HepG2 (cell line): ENCODE measurements around the gene DNAH8.

Experiments
- AGO1 ChIP-seq: fragments of 200-400 bp; formaldehyde crosslinking; IDR thresholded peaks from 2 replicates; pipeline ENCODE4 v1.6.1; 2017; ENCODE audit warnings: mild to moderate bottlenecking, low read depth, low read length, moderate library complexity; ENCODE audit not compliant: poor library complexity, severe bottlenecking
- DNMT3B ChIP-seq: conservative IDR thresholded peaks from 2 replicates; pipeline ENCODE4 v1.6.1; 2016; ENCODE audit warnings: missing biosample characterization, control low read depth
- NFYB ChIP-seq: sonication (generic); formaldehyde crosslinking; IDR thresholded peaks from 2 replicates; pipeline ENCODE4 v1.4.0; 2020; ENCODE audit warnings: missing genetic modification reagents
- NR1H2 ChIP-seq: sonication (generic); formaldehyde crosslinking; IDR thresholded peaks from 2 replicates; pipeline ENCODE4 v1.8.1; 2022; ENCODE audit warnings: low read depth, missing genetic modification reagents, borderline replicate concordance
- RNF2 ChIP-seq: fragments of 450-650 bp; conservative IDR thresholded peaks from 2 replicates; pipeline ENCODE4 v1.6.1; 2016; ENCODE audit warnings: low read depth
- SRF ChIP-seq: IDR thresholded peaks from 2 replicates; pipeline ENCODE4 v1.6.1; 2011; ENCODE audit warnings: mild to moderate bottlenecking, low read depth, low read length, moderate library complexity
- YY1 ChIP-seq: IDR thresholded peaks from 2 replicates; pipeline ENCODE4 v1.6.1; 2011; ENCODE audit warnings: low read length, low read depth, moderate library complexity, mild to moderate bottlenecking; ENCODE audit not compliant: insufficient read depth, insufficient replicate concordance
- ZFP36 ChIP-seq: fragments of 150-350 bp; IDR thresholded peaks from 2 replicates; pipeline ENCODE4 v1.6.1; 2018; ENCODE audit warnings: borderline replicate concordance, low read length, low read depth; ENCODE audit not compliant: partially characterized antibody
- ZNF558 ChIP-seq: sonication (generic); formaldehyde crosslinking; IDR thresholded peaks from 2 replicates; pipeline ENCODE4 v1.9.0; 2022; ENCODE audit warnings: mild to moderate bottlenecking, missing genetic modification reagents, borderline replicate concordance
- TF ChIP-seq, protein P1 (sequence below): sonication (generic); formaldehyde crosslinking; IDR thresholded peaks from 2 replicates; pipeline ENCODE4 v1.5.0; 2020; ENCODE audit warnings: mild to moderate bottlenecking, missing genetic modification reagents, moderate library complexity
- TF ChIP-seq, protein P2 (sequence below): sonication (generic); formaldehyde crosslinking; IDR thresholded peaks from 2 replicates; pipeline ENCODE4 v1.4.0; 2020; ENCODE audit warnings: missing genetic modification reagents

DNA sequence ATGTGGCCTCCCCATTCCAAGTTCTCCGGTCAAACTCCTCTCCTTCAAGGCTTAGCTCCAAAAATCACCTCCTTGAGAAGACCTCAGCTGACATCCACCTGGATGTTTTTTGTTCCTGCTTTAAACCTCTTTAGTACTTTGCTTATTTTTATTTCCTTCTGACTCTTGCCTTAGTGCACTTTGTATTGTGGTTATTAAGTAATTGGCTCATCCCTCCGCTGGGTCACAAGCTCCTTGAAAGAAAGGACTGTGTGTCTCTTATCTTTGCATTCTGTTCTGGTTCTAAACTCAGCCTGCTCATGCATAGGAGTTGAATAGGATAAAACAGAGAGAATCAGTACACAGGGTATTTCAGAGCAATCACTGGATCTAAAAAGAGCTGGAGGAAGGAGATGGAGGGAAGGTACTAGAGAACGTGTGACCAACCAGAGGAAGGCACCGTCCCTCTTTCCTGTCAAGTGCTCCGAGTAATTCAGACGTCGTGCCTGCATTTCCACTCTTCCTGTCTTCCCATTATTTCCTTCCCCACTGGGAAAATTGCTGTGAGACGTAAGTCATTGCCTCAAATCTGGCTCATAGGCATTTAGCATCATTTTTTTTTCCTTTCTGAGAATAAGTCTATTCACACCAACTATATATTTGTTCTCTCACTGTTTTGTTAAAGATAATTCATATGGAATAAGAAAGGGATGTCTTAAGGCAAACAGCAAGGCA lies 273.8 kb downstream of the DNAH8 start:
- TF ChIP-seq, protein P1, sequence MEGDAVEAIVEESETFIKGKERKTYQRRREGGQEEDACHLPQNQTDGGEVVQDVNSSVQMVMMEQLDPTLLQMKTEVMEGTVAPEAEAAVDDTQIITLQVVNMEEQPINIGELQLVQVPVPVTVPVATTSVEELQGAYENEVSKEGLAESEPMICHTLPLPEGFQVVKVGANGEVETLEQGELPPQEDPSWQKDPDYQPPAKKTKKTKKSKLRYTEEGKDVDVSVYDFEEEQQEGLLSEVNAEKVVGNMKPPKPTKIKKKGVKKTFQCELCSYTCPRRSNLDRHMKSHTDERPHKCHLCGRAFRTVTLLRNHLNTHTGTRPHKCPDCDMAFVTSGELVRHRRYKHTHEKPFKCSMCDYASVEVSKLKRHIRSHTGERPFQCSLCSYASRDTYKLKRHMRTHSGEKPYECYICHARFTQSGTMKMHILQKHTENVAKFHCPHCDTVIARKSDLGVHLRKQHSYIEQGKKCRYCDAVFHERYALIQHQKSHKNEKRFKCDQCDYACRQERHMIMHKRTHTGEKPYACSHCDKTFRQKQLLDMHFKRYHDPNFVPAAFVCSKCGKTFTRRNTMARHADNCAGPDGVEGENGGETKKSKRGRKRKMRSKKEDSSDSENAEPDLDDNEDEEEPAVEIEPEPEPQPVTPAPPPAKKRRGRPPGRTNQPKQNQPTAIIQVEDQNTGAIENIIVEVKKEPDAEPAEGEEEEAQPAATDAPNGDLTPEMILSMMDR (CRISPR knock-in tag): no peak
- TF ChIP-seq, protein P2, sequence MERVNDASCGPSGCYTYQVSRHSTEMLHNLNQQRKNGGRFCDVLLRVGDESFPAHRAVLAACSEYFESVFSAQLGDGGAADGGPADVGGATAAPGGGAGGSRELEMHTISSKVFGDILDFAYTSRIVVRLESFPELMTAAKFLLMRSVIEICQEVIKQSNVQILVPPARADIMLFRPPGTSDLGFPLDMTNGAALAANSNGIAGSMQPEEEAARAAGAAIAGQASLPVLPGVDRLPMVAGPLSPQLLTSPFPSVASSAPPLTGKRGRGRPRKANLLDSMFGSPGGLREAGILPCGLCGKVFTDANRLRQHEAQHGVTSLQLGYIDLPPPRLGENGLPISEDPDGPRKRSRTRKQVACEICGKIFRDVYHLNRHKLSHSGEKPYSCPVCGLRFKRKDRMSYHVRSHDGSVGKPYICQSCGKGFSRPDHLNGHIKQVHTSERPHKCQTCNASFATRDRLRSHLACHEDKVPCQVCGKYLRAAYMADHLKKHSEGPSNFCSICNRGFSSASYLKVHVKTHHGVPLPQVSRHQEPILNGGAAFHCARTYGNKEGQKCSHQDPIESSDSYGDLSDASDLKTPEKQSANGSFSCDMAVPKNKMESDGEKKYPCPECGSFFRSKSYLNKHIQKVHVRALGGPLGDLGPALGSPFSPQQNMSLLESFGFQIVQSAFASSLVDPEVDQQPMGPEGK (CRISPR knock-in tag): no peak
- TF ChIP-seq ZNF558: no peak
- no peak for TF ChIP-seq NFYB
- no peak for TF ChIP-seq AGO1
- no peak for TF ChIP-seq YY1
- TF ChIP-seq DNMT3B (CRISPR knock-in tag): no peak
- no peak for TF ChIP-seq RNF2
- TF ChIP-seq NR1H2: no peak
- no peak for TF ChIP-seq ZFP36
- TF ChIP-seq SRF: no peak
